ENCODE results near the gene TCAF1.
A peak's percentile ranks its signal among the peaks of the same experiment; 100 is the strongest.
"Not testable (repeated sequence)": the region's sequence is repeated elsewhere in the genome, so short reads cannot be mapped to it uniquely, and the experiment has no call there.

TCAF1 gene

DNA sequence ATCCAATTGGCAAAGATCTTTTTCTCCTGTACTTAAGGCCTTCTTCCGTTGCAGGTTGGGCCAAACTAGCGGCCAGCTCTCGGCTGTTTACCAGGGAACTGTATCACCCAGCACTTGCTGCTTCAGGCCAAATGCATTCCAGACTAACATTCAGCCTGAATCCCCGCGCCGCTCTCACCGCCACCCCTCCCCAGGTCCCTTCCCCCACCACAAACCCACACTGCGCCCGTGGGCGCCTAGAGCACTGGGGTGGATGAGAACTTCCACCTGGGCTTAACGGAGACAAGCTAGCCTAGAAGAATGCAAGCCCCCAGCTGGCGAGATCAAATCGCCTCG lies 676 bp downstream of the TCAF1 start:
- no peak for DNase-seq

DNA sequence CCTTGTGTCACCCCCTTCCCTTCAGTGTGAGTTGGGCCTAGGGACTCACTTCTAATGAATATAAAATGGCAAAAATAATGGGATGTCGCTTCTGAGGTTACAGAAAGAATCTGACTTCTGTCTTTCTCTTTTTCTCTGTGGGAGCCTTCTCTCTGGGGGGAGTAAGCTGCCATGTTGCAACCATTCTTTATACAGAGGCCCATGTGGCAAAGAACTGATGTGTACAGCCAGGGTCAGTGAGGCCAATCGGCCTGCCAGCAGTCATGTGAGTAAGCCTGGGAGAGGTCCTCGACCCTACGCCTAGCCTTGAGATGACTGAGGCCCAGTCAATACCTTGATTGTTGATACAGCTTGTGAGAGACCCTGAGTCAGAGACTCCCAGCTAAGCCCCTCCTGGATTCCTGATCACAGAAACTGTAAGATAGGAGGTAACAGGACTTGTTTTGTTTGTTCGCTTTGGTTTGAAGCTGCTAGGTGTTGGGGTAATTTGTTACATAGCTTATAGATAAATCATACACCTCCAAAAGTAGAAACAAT lies 1.7 kb downstream of the TCAF1 start:
- DNase-seq = no peak

DNA sequence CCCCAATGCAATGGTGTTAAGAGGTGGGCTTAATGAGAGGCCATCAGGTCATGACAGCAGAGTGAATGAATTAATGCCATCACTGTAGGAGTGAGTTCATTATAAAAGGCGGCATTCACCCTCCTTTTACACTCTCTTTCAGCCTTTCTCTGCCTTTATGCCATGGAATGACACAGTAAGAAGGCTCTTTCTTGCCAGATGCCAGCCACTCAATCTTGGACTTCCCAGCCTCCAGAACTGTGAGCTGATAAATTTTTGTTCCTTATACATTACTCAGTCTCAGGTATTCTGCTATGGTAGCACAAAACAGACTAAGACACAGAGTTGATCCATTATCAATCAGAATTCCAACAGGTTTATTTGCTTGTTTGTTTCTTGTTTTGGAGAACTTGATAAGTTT lies 3.2 kb downstream of the TCAF1 start:
- DNase-seq = no peak

DNA sequence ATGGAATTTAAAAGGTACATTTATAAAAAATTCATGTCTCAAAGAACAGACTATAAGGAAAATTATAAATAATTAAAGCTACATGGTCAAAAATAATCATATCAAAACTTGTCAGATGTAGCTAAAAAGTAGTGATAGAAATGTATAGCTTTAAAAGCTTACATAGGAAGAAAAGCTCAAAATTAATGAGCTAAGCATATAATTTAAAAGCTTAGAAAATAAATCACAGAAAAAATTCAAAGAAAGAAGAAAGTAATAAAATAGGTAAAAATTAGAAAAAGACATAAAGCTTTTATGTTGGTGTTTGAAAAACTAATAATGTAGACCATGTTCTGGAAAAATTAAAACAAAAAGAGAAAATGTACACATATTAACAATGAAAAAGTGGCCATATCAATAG lies 5.3 kb downstream of the TCAF1 start:
- no peak for DNase-seq

DNA sequence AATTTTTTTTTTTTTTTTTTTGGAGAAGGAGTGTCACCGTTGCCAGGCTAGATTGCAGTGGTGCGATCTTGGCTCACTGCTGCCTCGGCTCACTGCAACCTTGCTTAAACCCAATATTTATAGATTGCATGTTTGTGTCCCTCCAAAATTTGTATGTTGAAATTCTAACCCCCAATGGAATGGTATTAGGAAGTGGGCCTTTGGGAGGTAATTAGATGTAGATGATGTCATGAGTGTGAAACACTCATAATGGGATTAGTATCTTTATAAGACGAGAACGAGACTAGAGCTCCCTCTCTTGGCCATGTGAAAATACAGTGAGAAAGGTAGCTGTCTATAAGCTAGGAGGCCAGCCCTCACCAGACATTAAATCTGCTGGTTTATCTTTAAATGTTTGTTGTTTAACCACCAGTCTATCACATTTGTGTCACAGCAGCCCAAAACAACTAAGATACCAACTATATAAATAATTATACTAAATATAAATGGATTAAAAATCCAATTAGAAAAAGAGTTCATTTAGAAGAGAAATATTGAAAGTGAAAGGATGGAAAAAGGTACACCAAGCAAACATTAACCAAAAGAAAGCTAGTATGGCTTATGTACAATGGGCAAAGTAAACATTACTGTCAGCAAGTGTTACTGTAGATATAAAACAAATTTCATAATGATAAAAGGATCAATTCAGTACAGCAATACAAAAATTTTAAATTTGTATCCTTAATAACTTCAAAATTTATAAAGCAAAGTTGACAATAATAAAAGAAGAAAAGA lies 9.3 kb downstream of the TCAF1 start:
- no peak for DNase-seq

DNA sequence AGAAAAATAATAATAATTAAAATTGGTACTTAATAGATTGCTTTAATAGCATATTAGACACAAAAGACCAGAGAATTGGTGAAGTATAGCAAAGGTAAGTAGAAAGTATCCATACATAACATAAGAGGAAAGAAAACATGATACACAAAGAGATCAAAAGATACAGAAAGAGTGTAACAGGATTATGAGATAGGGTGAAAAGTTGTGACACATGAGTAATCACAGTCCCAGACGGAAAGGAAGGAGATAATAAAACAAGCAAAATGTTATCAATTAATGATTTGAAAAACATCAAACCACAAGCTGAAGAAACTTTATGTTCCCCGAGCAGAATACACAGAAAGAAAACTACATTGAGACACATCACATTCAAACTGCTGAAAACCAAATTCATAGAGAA lies 10.5 kb downstream of the TCAF1 start:
- DNase-seq = no peak

DNA sequence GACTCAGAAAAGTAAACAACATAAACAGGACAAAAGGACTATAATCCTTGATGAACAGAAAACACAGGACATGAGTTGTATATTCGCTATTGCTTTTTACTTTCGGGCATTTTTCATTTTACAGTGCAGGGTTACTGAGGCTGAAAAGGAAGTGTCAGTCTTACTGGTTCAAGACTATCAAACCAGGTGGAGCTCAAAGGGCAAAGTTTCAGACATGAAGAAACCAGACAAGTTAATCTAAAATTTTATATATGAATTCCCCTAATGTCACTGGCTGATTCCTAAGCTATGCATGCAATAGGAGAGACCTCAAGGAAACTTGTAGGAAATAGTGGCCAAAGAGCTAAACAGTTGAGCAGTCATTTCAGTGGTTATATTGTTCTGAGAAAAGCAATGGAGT lies 11.4 kb downstream of the TCAF1 start:
- DNase-seq = no peak

DNA sequence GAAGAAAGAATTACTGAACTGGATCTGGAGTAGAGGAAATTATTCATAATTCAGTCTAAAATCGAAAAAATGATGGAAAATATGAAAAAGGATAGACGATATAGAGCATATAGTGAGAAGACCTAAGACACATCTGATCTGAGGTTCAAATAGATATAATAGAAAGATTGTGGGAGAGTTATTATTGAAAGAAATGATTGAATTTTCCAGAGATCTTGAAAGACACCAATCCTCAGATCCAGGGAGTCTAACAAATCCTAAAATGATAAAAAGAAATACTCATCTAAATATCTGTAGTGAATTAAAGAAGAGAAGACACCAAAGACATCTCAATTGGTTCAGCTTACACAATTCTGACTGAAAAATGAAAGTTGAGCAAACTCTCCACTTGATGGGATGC lies 12.9 kb downstream of the TCAF1 start:
- DNase-seq = no peak

DNA sequence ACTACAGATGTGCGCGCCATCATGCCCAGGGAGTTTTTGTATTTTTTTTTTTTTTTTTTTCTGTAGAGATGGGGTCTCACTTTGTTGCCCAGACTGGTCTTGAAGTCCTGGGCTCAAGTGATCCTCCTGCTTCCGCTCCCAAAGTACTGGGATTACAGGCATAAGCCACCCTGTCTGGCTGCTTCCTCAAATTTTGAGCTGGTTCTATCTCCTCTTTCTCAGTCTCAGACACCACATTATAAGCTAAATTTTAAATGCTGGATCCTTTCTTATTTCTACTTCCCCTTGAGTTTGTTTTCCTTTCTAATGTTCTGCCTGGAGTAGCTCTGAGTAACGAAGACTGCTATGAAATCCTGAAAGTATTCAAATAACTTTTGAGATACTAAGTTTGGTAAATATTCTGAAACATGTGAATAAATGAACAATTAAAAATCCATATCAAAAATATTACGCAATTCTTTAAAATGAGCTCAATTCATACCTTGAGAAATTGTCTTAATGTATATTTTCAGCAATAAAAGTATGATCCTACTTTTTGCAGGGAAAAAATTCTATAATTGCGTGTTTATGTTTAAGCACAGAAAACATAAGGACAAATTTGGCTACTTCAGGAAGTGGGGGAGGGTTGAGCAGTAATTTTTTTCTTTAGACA lies 15.0 kb downstream of the TCAF1 start:
- DNase-seq = no peak

DNA sequence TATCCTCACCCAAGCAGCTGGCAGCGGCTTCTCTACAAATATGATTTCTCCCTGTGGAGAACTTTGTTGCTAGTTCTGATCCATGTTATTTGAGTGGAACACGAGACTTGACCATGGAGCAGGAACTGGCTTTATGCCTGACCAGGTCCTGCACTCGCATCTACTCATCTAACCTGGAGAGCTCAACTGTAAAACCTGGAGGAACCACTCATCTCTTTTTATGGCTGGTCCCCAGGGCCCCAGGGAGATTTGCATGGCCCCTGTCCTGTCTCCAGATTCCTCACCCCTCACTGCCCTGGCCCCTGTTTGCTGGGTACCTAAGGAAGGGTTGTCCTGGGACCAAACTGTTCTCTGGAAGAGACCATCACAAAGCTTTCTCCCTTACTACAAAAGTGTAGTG lies 16.0 kb downstream of the TCAF1 start:
- no peak for DNase-seq

DNA sequence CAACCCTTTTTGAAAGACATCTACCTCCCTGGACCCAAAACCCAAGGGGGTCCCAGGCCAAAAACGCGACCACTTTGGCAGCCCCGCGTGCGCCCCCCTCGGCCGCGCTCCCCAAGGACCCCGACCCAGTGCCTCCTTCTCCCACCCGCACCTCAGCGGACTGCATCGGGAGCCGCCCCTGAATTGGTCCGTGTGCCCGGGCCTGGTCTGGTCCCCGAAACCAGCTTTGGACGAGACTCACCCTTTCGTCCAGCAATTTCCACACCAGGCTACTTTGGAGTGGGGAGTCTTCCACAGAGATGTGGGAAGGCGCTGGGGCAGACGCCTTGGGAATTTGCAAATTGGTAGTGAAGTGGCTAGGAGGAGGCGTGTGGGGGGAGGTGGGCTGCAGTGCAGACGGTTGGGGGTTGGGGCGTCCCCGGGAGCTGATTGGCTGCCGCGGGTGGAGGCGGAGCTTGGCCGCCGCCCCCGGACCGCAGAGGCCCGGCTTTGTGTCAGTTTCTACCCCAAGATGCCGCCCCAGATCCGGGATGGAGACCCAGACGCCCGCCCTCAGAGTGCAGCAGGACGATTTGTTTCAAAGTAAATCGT lies 16.9 kb downstream of the TCAF1 start:
- DNase-seq = peak; percentile 35

DNA sequence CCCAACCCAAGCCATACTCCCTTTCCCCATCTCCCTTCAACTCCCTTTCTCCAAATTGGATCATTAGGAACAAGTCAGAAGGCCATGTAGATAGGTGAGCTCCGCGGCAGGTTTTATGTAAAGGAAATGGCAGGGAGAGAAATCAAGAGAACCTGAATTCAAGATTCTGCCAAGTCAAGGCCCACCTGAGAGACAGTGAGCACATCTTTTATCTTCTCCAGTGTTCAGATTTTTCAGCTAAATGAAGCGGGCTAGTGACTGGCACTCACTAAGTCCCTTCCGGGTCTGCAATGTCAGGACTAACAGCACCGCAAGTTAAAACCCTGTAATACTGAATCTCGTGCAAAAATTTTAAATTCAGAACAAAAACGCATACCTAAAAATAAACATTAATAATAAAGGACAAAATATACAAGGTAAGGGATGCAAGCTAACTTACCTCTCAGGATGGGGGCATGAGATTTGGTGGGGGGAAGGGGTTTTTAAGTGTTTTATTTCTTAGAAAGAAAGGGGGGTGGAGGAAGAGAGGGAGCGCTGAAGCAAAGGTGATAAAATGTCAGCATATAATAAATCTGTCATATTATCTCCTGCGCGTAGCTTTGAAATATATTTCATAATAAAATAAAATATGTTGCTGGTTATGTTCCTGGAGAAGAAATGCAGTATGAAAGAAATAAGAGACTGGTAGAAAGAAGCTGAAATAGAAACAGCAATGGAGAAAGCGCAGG lies 17.6 kb downstream of the TCAF1 start:
- DNase-seq = no peak

DNA sequence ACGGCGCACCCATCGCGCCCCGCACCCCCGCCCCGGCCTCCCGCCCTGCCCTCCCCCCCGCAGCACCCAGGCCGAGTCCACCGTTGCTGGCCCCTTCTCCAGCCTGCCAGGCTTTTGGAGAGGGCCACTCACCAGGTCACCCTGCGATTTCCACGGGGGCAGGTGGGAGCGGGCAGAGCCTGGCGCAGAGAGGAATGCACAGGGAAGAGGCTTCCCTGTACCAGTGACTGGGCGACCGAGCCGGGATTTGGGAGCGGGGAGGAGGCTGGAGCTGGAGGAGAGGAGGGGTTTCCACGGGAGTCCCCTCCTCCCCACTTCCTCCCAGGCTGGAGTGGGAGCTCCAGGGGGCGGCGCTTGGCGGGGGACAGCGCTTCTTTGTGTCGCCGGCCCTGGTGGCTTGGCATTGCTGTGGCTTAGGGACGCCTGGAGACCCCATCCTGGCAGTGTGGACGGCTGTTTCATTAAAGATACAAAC lies 19.3 kb downstream of the TCAF1 start:
- DNase-seq = no peak

DNA sequence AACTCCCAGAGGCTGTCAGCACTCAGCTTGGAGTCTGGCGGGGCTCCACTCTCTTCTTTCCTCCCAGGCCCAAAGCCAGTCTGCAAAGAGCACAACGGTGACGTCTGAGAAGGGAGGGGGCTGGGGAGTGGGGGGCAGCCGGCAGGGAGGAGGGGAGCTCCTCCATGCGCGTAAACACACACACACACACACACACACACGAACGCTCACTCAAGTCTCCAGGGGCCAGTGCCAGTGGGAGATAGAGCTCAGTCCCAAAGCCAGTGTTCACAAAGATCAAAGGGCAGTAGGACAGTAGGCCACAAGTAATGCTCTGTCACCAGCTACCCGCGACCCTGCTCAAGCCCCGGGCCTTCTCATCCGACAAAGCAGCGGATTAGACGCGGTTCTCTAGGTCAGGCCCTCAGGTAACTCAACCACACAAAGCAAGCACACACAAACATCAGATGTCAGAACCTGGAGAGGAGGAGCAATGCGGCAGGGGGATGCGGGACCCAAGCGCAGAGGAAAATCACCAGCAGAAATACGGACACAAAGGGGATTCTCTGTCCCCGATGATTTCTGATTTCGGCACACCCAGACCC lies 19.9 kb downstream of the TCAF1 start:
- DNase-seq = no peak

DNA sequence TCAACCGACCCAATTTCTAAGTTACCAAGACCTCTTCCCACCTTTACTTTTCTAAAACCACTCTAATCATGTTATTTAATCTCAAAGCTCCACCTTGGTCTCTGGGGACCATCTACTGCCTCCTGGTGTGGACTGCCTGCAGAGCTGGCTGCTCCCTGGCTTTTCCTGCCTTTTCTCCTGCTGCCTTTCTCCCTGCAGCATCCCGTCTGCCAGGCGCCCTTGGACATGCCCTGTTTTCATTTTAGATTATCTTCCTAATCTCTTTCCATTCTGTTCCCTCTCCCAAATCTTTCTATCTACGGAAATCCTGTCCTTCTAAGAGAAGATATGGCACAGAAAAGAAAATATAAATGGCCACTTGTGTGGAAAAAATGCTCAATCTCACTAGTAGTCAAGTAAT lies 23.1 kb downstream of the TCAF1 start:
- no peak for DNase-seq

DNA sequence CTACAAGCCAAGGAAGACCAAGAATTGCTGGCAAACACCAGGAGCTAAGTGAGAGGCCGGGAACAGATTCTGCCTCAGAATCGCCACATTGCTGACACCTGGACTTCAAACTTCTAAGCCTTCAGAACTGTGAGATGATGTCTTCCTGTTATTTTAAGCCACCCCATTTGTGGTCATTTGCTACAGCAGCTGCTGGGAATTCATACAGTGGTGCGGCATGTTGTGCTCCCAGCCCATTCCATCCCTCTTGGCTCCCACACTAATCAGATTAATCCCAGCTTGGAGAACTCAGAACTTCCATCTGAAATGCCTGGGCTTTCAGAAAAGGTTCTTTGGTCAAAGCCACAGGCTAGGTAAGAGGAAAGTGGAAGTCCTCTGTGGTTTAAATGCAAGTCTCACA lies 24.9 kb downstream of the TCAF1 start:
- DNase-seq = no peak

DNA sequence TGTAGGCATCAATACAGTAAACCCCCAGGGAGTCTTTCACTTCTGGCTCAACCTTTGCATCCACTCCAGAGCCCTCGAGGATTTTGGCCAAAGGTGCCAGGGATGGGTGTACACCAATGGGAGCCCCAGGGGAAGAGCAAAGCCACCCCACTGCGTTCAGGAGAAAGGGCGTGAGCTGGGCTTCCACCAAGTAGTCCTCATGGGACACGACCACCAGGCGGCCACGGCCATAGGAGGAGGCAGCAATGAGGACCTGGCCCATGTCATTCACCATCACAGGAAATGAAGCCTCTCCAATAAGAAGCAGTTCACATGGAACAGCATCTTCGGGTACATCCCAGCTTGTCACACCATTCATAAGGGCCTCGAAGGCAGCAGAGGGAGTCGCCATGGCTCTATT lies 25.8 kb downstream of the TCAF1 start:
- no peak for DNase-seq

DNA sequence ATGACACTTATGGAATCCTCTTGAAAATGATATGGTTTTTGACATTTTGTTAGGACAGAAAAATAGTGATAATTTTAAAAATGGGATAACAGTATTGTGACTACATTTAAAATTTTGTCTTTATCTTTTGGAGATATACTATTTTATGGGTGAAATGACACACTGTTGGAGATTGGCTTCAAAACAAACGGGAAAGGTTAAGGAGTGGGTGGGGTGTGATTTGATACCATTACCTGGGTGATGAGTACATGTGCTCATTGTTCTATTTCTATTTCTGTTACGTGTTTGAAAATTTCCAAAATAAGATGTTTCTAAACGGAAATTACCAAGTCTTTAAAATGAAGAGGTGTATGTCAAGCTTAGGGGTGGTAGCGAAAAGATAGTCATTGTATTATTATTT lies 28.7 kb downstream of the TCAF1 start:
- not testable (repeated sequence) for DNase-seq

DNA sequence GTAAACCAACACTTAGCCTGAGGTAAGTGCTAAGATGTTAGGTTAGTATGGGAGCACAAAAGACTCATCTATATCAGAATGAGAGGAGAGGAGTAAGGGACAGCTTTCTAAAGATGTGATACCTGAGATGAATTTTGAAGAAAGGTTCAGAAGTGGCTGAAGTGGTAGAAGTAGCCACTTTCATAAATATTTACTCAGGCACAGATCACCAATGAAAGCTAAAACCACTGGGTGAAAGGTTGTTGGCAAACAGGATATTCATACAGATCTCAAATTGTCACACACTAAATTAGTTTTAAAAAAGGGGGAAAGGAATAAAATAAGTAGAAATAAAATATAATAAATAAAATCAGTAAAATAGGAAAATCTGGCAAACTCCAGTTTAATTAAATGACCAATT lies 30.4 kb downstream of the TCAF1 start:
- DNase-seq = not testable (repeated sequence)

DNA sequence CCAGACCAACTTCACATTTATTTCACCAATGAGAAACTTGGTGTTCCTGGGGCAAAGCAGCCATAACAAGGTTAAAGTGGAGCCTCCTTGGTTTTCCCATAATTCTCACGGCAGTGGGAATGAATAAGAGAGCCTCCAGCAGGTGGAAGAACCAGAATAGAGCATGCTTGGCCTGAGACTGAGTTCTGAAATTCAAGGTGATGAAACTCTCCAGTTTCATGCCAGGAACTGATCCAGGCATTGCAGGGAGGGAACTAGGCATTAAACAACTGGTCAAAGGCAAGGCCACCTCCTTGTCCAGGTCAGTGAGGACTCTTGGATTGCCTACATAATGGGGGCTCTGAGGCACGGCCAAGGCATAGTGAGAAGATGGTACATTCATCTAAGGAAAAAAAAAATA lies 44.0 kb downstream of the TCAF1 start:
- DNase-seq = not testable (repeated sequence)

DNA sequence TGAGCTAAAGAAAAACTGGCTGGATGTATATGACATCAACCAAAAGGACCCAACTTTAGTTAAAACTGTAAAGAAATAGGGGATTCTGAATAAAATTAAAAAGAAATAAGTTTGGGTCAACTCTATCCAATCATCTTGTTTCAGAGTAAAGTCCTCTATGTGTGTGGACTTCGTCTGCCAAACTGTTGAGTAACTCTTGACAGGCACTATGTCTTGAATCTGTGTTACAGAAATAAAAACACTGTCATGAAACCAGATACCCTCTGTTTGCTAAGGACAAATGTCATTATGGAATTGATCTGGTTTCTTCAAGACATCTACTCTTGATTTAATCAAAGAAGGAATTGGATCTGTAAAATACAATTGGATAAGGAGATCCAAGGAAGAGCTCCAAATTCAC lies 46.5 kb downstream of the TCAF1 start:
- not testable (repeated sequence) for DNase-seq

DNA sequence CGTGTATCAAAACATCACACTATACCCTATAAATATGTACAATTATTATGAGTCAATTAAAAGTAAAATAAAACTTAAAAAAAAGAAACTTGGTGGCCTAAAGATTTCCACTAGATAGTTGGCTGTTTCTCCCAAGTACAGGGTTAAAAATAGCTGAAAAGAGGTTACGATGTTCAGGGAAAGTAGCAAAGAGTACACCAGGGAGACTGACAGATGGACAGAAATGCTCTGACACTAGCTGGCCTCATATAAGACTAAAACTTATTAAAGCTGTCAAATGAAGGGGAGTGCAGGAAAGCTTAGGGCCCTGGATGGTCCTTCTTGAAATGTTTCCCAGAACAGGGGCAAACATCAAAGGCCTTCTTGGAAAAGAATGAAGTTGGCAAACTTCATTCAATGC lies 51.3 kb downstream of the TCAF1 start:
- no peak for DNase-seq

All from T1000 (cell line).